ENCODE data around the gene PROK2.

The PROK2 gene

GRCh38 chr3:71733319-71733718 is 51.6 kb downstream of the PROK2 start:
- DNase-seq, result no peak

- DNase-seq, result no peak
Observed at GRCh38 chr3:71732637-71733036, 52.3 kb downstream of the PROK2 start.

GRCh38 chr3:71728632-71729342 is 56.2 kb downstream of the PROK2 start:
- peak; percentile 35 for DNase-seq

GRCh38 chr3:71726146-71726545 is 58.8 kb downstream of the PROK2 start:
- no peak for DNase-seq

- peak; percentile 25 for DNase-seq
Observed at GRCh38 chr3:71725271-71725991, 59.5 kb downstream of the PROK2 start, which contains the start of gene EIF4E3. TSS of gene EIF4E3 (minus strand) at chr3:71725402. CDS start at chr3:71725367, 35 bp downstream.

- peak; percentile 62 for DNase-seq
Observed at GRCh38 chr3:71724584-71725270, 60.2 kb downstream of the PROK2 start.

GRCh38 chr3:71724171-71724453 is 60.8 kb downstream of the PROK2 start:
- DNase-seq, result no peak

GRCh38 chr3:71723452-71724170 is 61.3 kb downstream of the PROK2 start:
- DNase-seq, result no peak

- no peak for DNase-seq
Observed at GRCh38 chr3:71722693-71723092, 62.3 kb downstream of the PROK2 start.
